ENCODE measurements around the gene THAP5. TPM values are rescaled to one million over a fixed set of nuclear protein-coding genes. Genes with fewer than 3 reads are reported as not detected.
"Not testable (repeated sequence)": the region's sequence is repeated elsewhere in the genome, so short reads cannot be mapped to it uniquely, and the experiment has no call there.

THAP5 gene
- total RNA-seq, 1 donor from 2014 or later: 35.4 TPM

DNA sequence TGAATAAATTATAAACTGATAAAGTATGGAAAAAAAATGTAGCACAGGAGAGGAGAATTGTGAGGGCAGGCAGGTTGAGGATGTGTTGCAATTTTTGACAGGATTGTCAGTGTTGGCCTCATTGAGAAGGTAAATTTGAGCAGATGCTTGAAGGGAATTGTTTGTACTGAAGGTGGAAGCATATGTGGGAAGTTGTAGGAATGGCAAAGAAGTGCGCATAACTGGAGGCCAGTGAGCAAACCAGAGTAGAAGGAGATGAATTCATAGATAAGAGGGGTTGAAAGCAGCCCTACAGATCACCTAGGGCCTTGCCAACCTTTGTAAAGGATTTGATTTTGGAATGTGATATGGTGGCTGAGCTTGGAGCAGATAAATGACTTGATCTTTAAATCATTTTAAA lies 6.6 kb upstream of the THAP5 start:
- Mint-ChIP-seq H3K9me3 (peaks cover 10% of the 10 kb centered on the region), H3K4me3 (ENCODE audit: low read depth) (no peak overlapping the region), H3K27ac (peak overlapping the region; percentile 8), H3K27me3 (ENCODE audit: low read depth) (no peaks in the 10 kb centered on the region), H3K4me1 (ENCODE audit: low read depth) (peaks cover 37% of the 10 kb centered on the region), H3K36me3 (ENCODE audit: low read depth) (peaks cover 89% of the 10 kb centered on the region)
- intact Hi-C loops (cut with micrococcal nuclease): no loop called here
- DNase-seq (ENCODE audit: low spot score): no peak

DNA sequence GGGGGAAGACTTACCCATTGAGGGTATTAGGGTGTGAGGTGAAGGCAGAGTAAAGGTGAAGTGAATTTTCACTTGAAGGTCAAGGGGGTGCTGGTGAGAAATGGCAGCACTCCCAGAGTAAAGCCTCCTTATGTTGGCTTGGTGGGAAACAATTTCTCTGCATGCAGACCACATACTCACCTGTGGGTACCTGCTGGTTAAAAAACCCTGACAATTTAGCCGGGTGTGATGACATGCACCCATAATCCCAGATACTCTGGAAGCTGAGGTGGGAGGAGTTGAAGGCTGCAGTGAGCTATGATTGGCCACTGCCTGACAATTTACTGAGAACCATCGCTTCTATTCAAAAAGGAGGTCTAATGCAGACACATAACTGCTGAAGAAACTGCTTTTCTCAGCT lies 5.7 kb upstream of the THAP5 start:
- Mint-ChIP-seq H3K36me3 (ENCODE audit: low read depth) (peaks cover 92% of the 10 kb centered on the region), H3K4me3 (ENCODE audit: low read depth) (no peak overlapping the region), H3K27ac (no peak overlapping the region), H3K9me3 (peaks cover 9% of the 10 kb centered on the region), H3K27me3 (ENCODE audit: low read depth) (no peaks in the 10 kb centered on the region), H3K4me1 (ENCODE audit: low read depth) (peaks cover 40% of the 10 kb centered on the region)
- no peak for DNase-seq (ENCODE audit: low spot score)
- intact Hi-C loops (cut with micrococcal nuclease): no loop called here

DNA sequence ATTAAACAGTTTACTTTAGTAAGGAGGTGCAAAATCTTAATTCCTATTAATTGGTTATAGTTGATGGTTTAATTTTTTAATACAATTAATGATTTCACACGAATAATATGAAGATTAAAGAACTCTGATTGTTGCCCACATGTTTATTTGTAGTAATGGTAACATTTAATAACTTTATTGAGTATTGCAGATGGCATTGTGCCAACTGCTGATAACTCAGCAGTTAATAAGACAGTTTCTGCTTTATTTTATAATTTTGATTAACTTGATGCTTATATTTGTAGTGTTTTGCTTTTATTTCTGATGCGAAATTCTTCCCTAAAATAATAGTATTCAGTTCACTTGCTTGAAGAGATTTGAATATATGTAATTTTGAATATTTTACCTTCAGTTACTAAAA lies 3.0 kb upstream of the THAP5 start:
- Mint-ChIP-seq H3K27me3 (ENCODE audit: low read depth) (no peaks in the 10 kb centered on the region), H3K36me3 (ENCODE audit: low read depth) (peaks cover 83% of the 10 kb centered on the region), H3K9me3 (no peaks in the 10 kb centered on the region), H3K4me3 (ENCODE audit: low read depth) (no peak overlapping the region), H3K27ac (peak overlapping the region; percentile 62), H3K4me1 (ENCODE audit: low read depth) (peaks cover 48% of the 10 kb centered on the region)
- intact Hi-C loops (cut with micrococcal nuclease): loop anchor here (5.0 kb wide), 1 partner anchor 35 kb away; no protein-coding TSS in a partner anchor
- no peak for DNase-seq (ENCODE audit: low spot score)

DNA sequence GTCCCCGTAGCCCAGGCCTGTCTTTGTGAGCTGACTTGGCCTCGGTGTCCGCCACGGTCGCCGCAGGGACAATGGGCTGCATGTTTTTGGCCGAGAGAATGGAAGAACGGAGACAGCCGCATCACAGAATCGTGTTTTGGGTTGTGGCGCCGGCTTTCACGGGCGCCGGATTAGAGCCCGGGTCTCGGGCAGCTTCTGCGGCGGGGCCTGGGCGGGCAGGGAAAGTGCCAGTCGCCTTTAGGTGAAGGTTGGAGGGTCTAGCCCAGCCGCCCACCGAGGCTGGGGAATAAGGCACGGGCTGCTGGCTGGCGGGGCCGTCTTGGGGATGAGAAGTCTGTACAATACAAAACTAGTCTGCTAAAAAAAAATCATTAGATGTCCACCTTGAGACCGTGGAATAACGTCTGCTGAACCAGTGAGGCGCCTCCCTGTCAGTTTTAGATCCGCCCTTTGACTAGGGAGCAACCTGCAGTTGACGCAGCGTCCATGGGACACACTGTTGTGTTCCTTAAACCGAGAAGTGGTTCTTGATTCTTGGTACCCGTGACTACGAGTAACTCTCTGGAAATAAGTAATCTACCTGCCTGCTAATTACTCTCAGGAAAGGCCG lies 745 bp upstream of the THAP5 start:
- intact Hi-C loops (cut with micrococcal nuclease): loop anchor here (5.0 kb wide), 1 partner anchor 37 kb away; no protein-coding TSS in a partner anchor
- Mint-ChIP-seq H3K27ac (peak overlapping the region; percentile 99), H3K4me1 (ENCODE audit: low read depth) (peaks cover 39% of the 10 kb centered on the region), H3K9me3 (no peaks in the 10 kb centered on the region), H3K36me3 (ENCODE audit: low read depth) (peaks cover 75% of the 10 kb centered on the region), H3K4me3 (ENCODE audit: low read depth) (peak overlapping the region; percentile 99), H3K27me3 (ENCODE audit: low read depth) (no peaks in the 10 kb centered on the region)
- peak; percentile 43 for DNase-seq (ENCODE audit: low spot score)

DNA sequence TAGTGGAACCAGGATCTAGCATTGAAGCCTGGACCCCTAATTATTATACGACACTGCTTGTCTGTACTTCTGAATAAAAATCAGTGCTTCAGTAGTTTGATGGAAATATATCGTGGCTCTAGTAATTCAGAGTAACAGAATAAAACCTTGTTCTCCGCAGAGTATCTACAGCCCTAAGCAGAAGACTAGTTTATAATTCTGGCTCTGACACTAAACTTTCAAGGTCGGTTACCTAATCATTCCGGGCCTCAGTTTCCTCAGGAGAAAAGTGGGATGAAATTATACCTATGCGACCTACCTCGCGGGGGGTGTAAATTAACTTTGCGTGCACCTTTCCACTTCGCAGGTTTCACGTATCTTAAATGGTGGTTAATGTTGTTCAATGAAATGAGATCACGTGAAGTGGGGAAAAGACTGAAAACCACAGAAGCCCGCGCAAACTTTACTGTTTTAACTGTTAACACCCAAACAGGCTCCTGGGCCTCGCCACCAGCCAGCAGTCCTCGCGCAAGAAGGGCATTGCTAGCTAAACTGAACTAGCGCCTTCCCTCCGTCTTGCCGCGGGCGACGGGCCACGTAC lies 615 bp downstream of the THAP5 start:
- Mint-ChIP-seq H3K36me3 (ENCODE audit: low read depth) (peaks cover 75% of the 10 kb centered on the region), H3K27ac (peak overlapping the region; percentile 99), H3K27me3 (ENCODE audit: low read depth) (no peaks in the 10 kb centered on the region), H3K9me3 (no peaks in the 10 kb centered on the region), H3K4me3 (ENCODE audit: low read depth) (peak overlapping the region; percentile 99), H3K4me1 (ENCODE audit: low read depth) (peaks cover 34% of the 10 kb centered on the region)
- intact Hi-C loops (cut with micrococcal nuclease): loop anchor here (1.0 to 2.0 kb wide), 2 partner anchors 43 to 432 kb away; partner anchors contain the start of gene PNPLA8
- DNase-seq (ENCODE audit: low spot score): no peak

DNA sequence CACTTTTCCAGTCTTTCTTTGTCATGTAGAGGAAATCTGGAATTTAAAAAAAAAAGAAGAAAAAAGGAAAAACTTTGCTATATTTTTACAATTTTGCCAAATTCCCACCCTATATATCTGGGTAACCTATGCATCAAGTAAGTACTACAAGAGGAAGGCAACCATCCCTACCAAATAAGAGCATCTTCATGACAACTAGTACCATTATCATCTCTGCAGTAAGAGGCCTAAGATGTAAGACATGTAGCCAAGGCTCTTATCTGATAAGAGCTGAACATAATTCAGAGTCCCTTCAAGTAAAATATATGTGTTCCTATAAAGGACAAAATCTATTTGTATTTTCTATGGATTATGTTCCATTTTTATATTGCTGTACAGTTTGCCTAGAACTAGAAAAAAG lies 3.5 kb downstream of the THAP5 start:
- DNase-seq (ENCODE audit: low spot score): no peak
- intact Hi-C loops (cut with micrococcal nuclease): no loop called here
- H3K27me3 Mint-ChIP-seq (ENCODE audit: low read depth): no peaks in the 10 kb centered on the region
- H3K4me3 Mint-ChIP-seq (ENCODE audit: low read depth): no peak overlapping the region
- no peak overlapping the region for H3K27ac Mint-ChIP-seq
- H3K9me3 Mint-ChIP-seq: no peaks in the 10 kb centered on the region
- peaks cover 65% of the 10 kb centered on the region for H3K36me3 Mint-ChIP-seq (ENCODE audit: low read depth)
- peaks cover 13% of the 10 kb centered on the region for H3K4me1 Mint-ChIP-seq (ENCODE audit: low read depth)

DNA sequence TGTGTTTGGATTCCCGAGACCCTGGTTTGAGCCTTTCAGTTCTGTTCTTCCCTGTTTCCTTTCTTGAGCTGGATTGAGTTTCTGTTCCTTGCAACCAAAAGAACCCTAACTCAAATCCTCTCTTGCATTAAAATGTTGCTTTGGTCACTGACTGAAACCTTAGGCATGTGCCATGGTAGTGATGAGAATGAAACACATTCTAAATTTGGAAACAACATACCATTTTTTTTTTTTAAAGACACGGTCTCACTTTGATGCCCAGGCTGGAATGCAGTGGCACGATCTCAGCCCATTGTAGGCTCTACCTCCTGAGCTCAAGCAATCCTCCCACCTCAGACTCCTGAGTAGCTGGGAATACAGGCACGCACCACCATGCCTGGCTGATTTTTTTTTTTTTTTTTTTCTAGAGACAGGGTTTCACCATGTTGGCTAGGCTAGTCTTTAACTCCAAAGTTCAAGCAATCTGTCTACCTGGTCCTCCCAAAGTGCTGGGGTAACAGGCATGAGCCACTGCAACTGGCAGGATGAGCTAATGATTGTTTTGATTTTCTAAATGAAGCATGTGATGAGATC lies 8.4 kb downstream of the THAP5 start:
- intact Hi-C loops (cut with micrococcal nuclease): no loop called here
- Mint-ChIP-seq H3K27ac (no peak overlapping the region), H3K4me1 (ENCODE audit: low read depth) (peaks cover 2% of the 10 kb centered on the region), H3K27me3 (ENCODE audit: low read depth) (no peaks in the 10 kb centered on the region), H3K4me3 (ENCODE audit: low read depth) (no peak overlapping the region), H3K36me3 (ENCODE audit: low read depth) (peaks cover 65% of the 10 kb centered on the region), H3K9me3 (peaks cover 20% of the 10 kb centered on the region)
- no peak for DNase-seq (ENCODE audit: low spot score)

DNA sequence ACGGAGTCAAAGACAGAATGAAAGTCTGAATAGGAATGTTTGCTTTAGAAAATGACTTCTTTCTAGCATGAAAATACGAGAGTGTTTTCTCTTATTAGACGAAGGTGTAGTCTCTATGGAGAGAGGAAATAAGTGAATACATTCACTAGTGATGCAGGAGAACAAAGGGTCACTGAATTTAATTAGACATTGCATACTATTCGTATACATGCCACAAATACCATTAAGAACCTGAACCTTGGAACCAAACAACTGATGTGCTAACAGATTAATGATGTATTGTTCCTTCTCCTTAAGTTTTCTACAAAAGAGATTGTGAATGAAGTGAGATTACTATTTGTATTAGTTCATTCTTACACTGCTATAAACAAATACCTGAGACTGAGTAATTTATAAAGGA lies 10.3 kb downstream of the THAP5 start:
- Mint-ChIP-seq H3K4me1 (ENCODE audit: low read depth) (no peaks in the 10 kb centered on the region), H3K4me3 (ENCODE audit: low read depth) (no peak overlapping the region), H3K9me3 (peaks cover 24% of the 10 kb centered on the region), H3K36me3 (ENCODE audit: low read depth) (peaks cover 56% of the 10 kb centered on the region), H3K27ac (no peak overlapping the region), H3K27me3 (ENCODE audit: low read depth) (no peaks in the 10 kb centered on the region)
- no peak for DNase-seq (ENCODE audit: low spot score)
- intact Hi-C loops (cut with micrococcal nuclease): no loop called here

DNA sequence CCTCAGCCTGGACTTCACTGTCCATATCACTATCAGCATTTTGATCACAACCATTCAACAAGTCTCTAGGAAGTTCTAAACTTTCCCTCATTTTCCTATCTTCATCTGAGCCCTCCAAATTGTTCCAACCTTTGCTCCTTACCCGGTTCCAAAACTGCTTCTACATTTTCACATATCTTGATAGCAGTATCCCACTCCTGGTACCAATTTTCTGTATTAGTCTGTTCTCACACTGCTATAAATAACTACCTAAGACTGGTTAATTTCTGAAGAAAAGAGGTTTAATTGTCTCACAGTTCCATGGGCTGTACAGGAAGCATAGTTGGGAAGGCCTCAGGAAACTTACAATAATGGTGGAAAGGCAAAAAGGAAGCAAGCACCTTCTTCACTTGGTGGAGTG lies 11.9 kb downstream of the THAP5 start:
- Mint-ChIP-seq H3K27me3 (ENCODE audit: low read depth) (no peaks in the 10 kb centered on the region), H3K4me1 (ENCODE audit: low read depth) (no peaks in the 10 kb centered on the region), H3K4me3 (ENCODE audit: low read depth) (no peak overlapping the region), H3K27ac (no peak overlapping the region), H3K9me3 (peaks cover 24% of the 10 kb centered on the region), H3K36me3 (ENCODE audit: low read depth) (peaks cover 51% of the 10 kb centered on the region)
- DNase-seq (ENCODE audit: low spot score): no peak
- intact Hi-C loops (cut with micrococcal nuclease): no loop called here

DNA sequence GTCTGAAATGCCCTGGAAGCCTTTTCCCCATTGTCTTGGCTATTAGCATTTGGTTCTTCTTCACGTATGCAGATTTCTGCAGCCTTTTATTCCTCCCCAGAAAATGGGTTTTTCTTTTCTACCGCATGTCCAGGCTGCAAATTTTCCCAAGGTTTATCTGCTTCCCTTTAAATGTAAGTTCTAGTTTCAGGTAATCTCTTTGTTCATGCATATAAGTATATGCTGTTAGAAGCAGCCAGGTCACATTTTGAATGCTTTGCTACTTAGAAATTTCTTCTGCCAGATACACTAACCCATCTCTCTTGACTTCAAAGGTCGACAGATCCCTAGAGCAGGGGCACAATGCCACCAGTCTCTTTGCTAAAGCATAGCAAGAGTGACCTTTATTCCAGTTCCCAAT lies 12.3 kb downstream of the THAP5 start:
- Mint-ChIP-seq H3K27ac (no peak overlapping the region), H3K36me3 (ENCODE audit: low read depth) (peaks cover 47% of the 10 kb centered on the region), H3K27me3 (ENCODE audit: low read depth) (no peaks in the 10 kb centered on the region), H3K9me3 (peaks cover 24% of the 10 kb centered on the region), H3K4me3 (ENCODE audit: low read depth) (no peak overlapping the region), H3K4me1 (ENCODE audit: low read depth) (no peaks in the 10 kb centered on the region)
- intact Hi-C loops (cut with micrococcal nuclease): no loop called here
- DNase-seq (ENCODE audit: low spot score): no peak

DNA sequence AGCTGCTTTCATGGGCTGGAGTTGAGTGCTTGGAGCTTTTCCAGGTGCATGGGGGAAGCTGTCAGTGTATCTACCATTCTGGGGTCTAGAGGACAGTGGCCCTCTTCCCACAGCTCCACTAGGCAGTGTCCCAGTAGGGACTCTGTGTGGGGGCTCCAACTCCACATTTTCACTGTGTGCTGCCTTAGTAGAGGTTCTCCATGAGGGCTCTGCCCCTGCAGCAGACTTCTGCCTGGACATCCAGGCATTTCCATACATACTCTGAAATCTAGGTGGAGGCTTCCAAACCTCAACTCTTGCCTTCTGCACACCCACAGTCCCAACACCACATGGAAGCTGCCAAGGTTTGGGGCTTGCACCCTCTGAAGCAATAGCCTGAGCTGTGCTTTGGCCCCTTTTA lies 12.8 kb downstream of the THAP5 start:
- H3K27ac Mint-ChIP-seq; H3K4me1 Mint-ChIP-seq (ENCODE audit: low read depth); H3K4me3 Mint-ChIP-seq (ENCODE audit: low read depth); intact Hi-C loops (cut with micrococcal nuclease); H3K27me3 Mint-ChIP-seq (ENCODE audit: low read depth); DNase-seq (ENCODE audit: low spot score): not testable (repeated sequence)
- peaks cover 24% of the 10 kb centered on the region for H3K9me3 Mint-ChIP-seq
- peaks cover 44% of the 10 kb centered on the region for H3K36me3 Mint-ChIP-seq (ENCODE audit: low read depth)

DNA sequence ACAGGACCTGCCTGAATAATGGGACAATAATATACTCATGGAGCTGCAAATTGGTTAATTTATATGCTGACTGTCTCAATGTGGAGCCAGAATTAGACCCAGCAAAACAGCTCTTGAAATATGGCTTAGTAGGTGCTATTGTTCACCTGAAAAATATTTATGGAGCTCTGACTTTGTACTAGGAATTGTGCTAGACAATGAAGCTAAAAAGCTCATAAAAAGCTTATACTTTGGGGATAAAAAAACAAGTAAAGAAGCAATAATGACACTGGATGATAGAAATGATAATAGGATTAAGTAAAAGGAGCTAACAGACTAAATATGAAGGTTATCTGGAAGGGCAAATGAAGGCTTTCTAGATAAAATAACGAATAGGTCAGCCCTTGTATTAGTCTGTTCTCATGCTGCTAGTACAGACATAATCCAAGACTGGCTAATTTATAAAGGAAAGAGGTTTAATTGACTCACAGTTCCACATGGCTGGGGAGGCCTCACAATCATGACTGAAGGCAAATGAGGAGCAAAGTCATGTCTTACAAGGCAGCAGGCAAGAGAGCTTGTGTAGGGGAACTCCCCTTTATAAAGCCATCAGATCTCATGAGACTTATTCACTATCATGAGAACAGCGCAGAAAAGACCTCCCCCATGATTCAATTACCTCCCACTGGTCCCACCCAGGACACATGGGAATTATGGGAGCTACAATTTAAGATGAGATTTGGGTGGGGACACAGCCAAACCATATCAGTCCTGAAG lies 21.2 kb downstream of the THAP5 start:
- H3K4me3 Mint-ChIP-seq (ENCODE audit: low read depth); H3K9me3 Mint-ChIP-seq; H3K36me3 Mint-ChIP-seq (ENCODE audit: low read depth); H3K27me3 Mint-ChIP-seq (ENCODE audit: low read depth); intact Hi-C loops (cut with micrococcal nuclease); H3K27ac Mint-ChIP-seq; H3K4me1 Mint-ChIP-seq (ENCODE audit: low read depth); DNase-seq (ENCODE audit: low spot score): not testable (repeated sequence)

DNA sequence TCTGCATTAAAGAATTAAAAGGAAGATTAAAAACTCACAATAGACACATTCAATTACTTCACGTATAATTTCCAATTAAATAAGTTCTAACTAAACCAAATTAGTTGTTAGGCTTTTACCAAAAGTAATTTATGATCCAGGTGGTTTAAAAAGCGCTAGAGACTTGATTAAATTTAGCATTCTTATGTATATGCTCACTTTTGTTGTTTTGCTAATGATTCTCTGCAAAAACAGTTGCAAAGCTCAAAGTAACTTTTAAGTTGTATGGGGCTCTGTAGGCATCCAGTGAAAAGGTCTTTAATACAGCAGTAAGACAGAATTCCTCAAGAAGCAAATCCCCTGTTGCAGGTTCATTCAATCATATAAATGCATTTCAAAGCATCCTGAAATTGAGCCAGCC lies 28.0 kb downstream of the THAP5 start:
- no peak overlapping the region for H3K27ac Mint-ChIP-seq
- no peak overlapping the region for H3K4me3 Mint-ChIP-seq (ENCODE audit: low read depth)
- DNase-seq (ENCODE audit: low spot score): no peak
- H3K9me3 Mint-ChIP-seq: no peaks in the 10 kb centered on the region
- H3K4me1 Mint-ChIP-seq (ENCODE audit: low read depth): no peaks in the 10 kb centered on the region
- H3K27me3 Mint-ChIP-seq (ENCODE audit: low read depth): peaks cover 15% of the 10 kb centered on the region
- H3K36me3 Mint-ChIP-seq (ENCODE audit: low read depth): no peaks in the 10 kb centered on the region
- intact Hi-C loops (cut with micrococcal nuclease): no loop called here
